ENCODE results near the gene XKR7.

- TF ChIP-seq CTCF (IDR thresholded peaks at IDR 0.05) (no peak), POLR2A (IDR thresholded peaks at IDR 0.05) (no peak)
Observed at GRCh38 chr20:32019156-32019510, 51.2 kb downstream of the XKR7 start.
